Measurements from ENCODE around the gene CCL11.
"Not testable (repeated sequence)": the region's sequence is repeated elsewhere in the genome, so short reads cannot be mapped to it uniquely, and the experiment has no call there.

The CCL11 gene

DNA sequence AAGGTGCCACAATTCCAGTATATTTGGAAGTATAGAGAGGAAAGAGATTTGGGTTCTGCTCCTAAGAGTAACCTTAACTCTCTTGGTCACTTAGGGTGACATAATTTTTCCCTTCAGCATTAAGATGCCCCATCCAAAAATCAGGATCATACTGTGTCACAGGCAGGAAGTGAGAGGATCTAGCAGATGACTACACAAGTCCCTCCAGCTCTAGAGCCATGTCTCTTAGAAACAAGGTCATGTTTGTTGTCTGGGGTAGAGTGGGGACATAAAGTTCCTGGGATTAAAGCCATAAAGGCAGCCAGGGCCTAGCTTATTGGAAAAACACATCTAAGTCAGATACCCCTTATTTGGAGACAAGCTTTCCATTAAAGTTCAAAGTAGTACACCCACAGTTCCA is 36.4 kb downstream of the CCL11 start:
- TF ChIP-seq JUND (IDR thresholded peaks at IDR 0.05; ENCODE audit: low read depth): no peak
- DNase-seq (ENCODE audit: low read depth in 1 of 2, low spot score in 1 of 2): no peak
- in situ Hi-C loops (cut with HindIII; ENCODE audit: low pct_unique_long_range_greater_than_20kb, low sequenced_read_pairs): no loop called here

DNA sequence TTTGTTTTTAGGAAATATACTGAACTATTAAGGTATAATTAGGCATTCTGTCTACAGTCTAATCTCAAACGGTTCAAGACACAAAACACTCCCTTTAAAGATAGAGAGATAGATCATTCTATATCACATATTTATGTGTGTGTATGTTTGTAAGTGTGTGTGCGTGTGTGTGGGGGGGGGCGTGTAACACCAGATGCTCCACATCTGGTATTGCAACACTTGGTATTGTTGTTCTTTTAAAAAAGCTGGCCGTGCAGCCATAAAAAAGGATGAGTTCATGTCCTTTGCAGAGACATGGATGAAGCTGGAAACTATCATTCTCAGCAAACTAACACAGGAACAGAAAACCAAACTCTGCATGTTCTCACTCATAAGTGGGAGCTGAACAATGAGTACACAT is 42.0 kb downstream of the CCL11 start:
- DNase-seq (ENCODE audit: low read depth in 1 of 2, low spot score in 1 of 2); in situ Hi-C loops (cut with HindIII; ENCODE audit: low pct_unique_long_range_greater_than_20kb, low sequenced_read_pairs): not testable (repeated sequence)

DNA sequence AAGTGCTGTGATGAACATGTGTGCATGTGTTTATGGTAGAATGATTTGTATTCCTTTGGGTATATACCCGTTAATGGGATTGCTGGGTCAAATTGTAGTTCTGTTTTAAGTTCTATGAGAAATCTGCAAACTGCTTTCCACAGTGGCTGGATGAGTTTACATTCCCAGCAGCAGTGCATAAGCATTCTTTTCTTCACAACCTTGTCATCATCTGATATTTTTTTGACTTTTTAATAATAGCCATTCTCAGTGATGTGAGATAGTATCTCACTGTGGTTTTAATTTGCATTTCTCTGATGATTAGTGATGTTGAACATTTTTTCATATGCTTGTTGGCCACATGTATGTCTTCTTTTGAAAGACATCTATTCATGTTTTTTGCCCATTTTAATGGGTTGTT is 52.2 kb downstream of the CCL11 start:
- DNase-seq (ENCODE audit: low read depth in 1 of 2, low spot score in 1 of 2): no peak
- in situ Hi-C loops (cut with HindIII; ENCODE audit: low pct_unique_long_range_greater_than_20kb, low sequenced_read_pairs): no loop called here
- TF ChIP-seq JUND (IDR thresholded peaks at IDR 0.05; ENCODE audit: low read depth): no peak

All from T47D (cell line).